GM21825 (cell line): ENCODE measurements around the gene HSF2.

Experiments used
- ATAC-seq: cut with Tn5 transposase; IDR thresholded peaks from one replicate; pipeline ENCODE4 v1.9.1; 2021; ENCODE audit warnings: mild to moderate bottlenecking, moderate library complexity; ENCODE audit not compliant: unreplicated experiment

HSF2 gene

DNA sequence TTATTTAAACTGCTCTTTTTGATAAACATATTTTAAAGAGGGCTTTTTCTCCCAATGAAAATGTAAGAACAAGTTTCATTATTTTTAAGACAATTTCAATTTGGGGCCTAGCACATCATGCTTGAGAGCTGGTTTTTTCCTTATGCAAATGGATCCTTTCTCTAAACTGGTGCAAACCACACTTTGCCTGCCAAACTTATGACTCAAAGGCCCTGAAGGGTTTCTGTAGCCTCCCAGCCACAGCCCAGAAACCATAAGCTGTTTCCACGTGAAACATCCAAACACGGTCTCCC lies 451 bp upstream of the HSF2 start:
- ATAC-seq = no peak

DNA sequence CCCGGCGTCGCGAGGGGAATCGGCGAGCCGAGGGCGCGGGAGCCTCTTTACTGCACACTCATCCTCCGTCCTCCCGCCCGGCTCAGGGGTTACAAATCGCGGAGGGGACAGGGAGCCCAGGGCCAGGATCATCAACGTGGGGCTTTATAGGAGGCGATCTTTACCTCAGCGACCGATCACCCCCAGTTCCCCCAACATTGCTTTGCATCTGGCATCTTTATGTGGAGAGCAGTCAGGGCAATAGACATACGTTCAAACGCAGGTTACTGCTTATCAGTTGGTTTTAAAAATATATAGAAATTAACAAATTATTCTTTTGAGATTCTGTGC lies 634 bp downstream of the HSF2 start:
- no peak for ATAC-seq

DNA sequence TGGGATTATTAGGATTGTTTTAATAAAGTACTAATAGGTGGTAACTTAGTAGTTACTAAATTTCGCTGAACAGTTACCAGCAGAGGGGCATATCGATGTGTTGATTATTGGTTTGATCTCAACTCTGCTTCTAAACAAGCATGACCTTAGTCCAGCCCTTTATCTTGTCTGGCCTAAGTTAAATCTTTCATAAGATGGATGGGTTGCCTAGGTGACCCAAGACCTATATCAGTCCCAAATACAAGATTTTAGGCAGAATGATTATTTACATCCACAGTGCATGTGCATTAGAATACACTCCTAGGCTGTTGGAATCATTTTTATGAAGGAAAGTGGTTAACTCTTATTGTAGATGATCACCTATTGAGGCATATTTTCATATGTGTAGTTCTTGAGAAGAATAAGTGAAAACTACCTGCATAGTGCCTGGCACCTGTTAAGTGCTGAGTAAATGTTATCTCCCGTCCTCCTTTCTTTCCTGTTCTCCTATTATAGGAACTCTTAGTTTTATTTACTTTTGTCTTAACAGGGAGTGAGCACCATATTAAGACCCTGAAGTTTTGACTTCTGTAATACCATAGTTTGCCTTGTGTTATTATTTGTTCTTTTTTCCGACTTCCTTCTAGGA lies 1.1 kb downstream of the HSF2 start:
- no peak for ATAC-seq

DNA sequence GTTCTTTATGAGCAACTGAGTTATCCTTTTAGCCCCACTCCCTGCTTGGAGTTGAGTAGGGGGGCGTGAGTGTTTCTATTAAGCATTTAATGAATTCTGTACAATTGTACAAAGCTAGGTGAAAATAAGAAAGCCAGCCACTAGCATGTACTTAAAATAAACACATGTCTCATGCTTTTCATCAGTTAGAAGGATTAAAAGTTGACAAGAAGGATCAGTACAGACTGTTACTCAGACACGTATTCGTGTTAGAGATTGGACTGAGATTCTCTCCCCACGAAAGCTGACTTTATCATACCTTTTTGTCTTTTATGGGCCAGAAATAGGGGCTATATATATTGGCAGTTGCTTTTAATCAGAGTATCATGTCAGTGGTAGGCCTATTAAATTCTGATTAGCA lies 1.7 kb downstream of the HSF2 start:
- ATAC-seq = no peak

DNA sequence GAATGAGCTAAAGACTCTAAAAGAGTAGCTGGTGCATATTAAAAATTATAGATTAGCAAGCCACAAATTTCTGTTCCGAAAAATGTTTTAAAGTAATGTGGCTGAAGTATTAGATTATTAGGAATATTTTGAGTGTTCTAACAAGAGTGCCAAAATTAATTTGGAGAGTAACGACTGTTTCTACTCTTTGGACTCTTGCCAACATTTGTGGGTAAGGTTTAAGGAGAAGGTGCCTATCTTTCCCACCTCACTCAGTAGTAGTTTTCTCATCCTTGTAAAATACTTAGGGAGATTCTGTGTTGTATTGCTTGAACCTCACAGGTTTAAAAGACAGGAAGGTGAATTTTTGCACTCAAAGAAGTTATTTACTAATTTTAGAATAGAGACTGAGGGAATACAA lies 5.0 kb downstream of the HSF2 start:
- ATAC-seq = no peak

DNA sequence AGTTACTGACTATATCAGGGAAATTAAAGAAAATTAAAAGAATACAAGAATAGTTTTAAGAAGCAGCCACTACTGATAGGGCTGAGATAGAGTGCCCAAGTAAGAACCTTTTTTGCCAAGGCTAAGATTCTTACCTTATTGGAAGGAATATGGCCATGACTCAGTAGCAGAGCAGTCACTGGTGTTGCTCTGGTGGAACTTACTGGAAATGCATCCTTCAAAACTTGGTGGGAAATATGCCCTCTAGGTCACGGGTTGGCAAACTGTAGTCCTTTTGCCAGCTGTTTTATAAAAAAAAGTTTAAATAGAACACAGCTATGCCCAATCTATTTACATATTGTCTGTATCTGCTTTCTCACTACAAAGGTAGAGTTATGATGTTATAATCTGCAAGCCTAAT lies 6.0 kb downstream of the HSF2 start:
- ATAC-seq = no peak

DNA sequence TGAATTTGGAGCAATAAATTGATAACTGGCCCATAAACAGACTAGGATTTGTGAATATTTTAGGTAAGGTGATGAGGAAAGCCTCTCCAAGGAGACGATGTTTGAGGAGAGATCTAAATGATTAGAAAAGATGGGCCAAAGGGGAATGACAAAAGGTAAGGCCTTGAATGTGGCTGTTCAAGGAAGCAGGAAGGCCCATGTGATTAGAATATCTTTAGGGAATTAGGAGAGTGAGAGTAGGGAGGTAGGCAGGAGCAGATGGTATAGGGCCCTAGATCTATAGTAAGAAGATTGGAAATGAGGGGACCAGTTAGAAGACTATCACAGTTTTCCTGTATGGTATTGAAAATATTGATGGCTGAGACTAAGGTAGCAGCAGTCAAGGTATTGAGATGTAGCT lies 6.7 kb downstream of the HSF2 start:
- ATAC-seq = no peak

DNA sequence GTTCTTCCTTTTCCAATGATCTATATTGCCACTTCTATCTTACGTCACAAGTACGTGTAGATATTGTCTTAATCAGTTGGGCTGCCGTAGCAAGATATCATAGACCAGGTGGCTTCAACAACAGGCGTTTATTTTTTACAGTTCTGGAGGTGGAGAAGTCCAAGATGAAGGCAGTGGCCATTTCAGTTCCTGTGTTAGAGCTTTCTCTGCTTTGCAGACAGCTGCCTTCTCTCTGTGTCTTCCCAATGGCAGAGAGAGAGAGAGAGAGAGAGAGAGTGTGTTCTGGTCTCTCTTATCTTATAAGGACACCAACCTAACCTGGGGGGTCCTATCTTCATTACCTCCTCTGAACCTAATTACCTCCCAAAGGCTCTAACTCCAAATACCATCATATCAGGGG lies 8.3 kb downstream of the HSF2 start:
- no peak for ATAC-seq

DNA sequence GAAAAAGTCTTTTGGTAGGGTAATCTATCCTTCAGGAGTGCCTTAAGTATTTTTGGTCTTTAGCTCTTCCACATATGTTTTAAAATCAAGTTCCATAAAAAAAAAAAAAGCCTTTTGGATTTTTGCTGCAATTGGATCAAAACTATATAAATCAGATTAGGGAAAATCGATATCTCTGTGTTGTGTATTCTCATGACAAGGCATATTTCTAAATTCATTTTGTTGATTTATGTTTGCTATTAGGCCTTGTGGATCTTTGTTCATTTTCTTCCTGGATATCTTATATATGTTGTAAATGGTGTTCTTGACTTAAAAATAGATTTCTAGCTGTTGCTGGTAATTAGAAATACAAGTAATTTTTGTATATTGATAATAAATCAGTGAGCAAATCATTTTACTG lies 8.8 kb downstream of the HSF2 start:
- no peak for ATAC-seq

DNA sequence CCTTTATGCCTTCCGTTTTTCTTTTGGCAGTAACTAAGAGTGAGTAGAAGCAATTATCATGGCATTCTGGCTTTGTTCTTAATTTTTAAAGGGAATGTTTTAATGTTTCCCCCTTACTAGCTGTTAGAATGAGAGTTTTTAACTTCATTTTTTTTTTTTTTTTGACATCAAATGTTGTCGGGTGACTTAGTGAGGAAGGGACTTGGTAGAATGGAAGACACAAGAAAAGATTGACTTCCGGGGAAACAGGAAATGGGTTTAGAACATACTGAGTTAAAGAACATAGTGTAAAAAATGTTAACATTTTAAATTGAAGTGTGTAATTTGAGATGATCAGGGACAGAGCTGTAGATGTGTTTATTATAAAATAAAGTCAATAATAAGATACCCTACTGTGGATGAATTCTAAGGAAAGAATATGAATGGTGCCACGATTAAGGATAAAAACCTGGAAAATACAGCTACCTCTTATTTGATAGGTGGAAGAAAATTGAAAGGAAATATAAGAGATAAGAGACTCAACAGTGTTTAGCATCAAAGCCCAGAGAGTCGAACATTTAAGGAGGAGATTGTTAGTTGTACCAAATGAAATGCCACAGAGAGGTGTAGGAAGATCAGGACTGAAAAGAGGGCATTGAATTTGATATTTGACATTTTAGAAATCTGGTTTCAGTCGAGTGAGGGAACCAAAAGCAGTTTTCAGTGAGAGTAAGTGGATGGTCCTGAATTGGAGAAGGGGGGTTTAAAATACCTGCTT lies 9.4 kb downstream of the HSF2 start:
- no peak for ATAC-seq

DNA sequence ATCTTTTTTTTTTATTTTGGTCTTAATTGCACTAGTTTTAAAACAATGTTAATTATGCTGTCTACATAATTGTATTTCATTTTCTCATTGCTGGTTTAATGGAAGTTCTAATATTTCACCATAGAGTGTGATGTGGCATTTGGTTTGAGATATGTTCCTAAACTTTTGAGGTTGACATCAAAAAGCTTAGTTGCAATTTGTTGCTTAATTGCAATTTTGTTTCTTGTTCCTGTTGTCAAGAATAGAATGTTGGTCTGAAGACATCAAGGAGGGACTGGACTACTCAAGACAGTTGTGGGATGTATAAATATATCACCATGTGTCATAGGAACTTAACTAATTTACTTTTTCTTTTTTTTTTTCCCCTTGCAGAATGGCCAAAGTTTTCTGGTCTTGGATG lies 12.5 kb downstream of the HSF2 start:
- ATAC-seq = no peak

DNA sequence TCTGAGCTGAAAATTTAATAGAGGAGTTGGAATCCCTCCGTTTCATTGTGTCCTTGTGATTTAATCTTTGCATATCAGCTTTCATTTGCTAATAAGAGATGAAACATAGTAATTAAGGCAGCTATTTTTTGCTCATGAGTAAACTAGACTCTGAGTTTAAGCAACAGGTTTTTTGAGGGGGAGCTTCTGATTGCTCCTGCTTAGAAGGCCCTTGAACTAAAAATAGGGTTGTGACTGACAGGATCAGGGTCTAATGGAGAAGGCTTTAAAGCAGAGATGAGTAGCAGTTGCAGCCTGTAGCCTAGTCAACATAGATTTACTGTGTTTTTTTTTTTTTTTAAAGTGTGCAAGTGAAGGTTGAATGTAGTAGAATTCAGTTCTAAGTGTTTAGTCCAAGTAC lies 17.4 kb downstream of the HSF2 start:
- no peak for ATAC-seq

DNA sequence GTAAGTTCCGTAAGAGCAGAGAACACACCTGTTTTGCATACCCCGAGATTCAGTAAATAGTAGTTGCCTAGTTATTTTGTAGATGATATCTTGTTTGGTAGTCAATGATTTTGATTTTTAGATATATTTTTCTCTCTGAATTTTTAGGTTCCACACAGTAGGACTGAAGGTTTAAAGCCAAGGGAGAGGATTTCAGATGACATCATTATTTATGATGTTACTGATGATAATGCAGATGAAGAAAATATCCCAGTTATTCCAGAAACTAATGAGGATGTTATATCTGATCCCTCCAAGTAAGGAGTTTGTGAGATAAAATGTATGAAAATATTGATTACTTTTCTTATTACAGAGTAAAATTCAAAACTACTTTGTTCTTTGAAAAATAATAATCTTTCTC lies 22.6 kb downstream of the HSF2 start:
- ATAC-seq = no peak

DNA sequence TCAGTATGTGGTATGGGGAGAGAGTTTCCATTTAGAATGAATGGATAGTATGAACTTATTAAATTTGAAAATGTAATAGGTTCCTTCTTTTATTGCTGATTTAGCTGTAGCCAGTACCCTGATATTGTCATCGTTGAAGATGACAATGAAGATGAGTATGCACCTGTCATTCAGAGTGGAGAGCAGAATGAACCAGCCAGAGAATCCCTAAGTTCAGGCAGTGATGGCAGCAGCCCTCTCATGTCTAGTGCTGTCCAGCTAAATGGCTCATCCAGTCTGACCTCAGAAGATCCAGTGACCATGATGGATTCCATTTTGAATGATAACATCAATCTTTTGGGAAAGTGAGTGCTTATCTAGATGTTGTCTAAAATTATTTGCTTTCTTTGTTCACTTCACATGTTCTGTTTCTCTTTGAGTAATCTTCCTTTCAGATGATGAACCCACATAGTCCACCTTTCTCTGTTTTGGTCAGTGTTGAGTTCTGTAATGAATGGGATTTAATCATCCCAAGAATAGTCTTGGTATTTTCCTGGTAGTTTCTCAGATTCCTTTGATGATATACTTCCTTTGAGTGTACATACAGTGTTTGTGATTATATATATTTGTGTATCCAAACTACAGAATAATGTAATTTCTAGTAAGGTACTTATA lies 23.3 kb downstream of the HSF2 start:
- peak; percentile 76 for ATAC-seq

DNA sequence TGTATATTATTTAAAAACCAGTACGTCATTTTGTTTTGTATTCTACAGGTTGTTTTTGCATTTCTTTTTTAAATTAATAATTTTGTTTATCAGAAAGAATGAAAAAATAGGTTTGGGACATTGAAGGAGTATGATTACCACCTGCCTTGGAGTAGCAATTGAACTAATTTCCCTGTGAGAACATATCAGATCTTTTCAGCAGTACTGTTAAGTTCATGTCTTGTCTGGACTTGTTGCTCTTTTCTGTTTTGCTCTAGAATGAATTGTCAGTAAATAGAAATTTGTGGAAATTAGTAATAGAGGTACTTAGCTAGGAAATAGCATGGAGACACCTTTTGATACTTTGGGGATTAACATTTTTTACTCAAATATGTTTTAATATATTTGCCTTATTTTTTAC lies 24.3 kb downstream of the HSF2 start:
- no peak for ATAC-seq

DNA sequence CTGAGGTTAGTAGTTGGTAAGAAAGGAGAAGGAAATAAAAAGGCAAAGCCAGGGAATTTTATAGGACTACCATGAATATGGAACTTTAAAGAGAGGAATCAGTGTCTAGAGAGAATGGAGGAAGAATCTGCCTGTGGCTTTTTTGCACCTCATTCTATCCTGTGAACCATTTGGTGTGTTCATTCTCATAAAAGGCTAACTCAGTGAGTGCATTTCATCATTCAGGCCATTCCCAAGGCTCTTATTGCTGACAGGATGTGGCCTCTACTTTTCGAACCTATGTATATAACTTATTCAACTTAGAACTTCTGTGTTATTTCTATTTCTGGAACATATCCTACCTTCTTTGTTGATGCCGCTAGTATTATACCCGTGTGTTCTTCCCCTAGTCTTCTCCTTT lies 27.1 kb downstream of the HSF2 start:
- ATAC-seq = no peak

DNA sequence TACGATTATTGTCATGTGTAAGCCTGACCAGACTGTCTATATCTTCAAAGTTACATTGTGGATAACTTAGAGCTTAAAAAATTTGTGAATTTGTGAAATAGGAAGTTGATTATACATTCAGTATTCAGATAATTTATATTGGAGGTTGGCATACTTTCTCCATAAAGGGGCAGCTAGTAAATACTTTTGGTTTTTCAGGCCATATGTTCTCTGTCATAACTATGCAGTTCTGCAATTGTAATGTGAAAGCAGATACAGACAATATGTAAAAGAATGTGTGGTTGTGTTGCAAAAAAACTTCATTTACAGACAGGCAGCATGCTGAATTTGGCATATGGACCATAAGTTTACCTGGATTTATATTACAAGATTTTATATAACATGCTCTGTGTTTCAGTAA lies 29.3 kb downstream of the HSF2 start:
- ATAC-seq = no peak

DNA sequence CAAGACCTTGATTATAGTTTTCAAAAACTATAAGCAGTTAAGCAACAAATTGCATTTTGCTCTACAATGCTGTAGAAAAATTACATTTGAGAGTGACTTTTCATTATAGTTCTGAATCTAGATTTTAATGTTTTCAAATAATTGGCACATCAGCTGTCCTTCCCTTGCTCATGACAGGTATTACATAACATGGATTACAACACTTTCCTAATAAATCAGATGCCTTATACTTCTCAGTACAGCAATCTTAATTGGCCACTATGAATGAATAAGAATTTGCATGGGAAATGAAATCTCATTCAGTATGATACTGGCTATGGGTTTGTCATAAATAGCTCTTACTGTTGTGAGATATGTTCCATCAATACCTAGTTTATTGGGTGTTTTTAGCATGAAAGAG lies 29.9 kb downstream of the HSF2 start:
- no peak for ATAC-seq

DNA sequence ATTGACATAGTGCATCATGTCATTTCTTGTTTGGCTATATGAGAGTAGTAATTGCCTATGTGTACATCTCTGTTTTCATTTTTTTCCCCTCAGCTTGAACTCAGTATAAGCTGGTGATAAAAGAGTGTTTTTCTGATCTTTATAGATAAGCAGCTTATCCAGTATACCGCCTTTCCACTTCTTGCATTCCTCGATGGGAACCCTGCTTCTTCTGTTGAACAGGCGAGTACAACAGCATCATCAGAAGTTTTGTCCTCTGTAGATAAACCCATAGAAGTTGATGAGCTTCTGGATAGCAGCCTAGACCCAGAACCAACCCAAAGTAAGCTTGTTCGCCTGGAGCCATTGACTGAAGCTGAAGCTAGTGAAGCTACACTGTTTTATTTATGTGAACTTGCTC lies 32.3 kb downstream of the HSF2 start:
- ATAC-seq = no peak

DNA sequence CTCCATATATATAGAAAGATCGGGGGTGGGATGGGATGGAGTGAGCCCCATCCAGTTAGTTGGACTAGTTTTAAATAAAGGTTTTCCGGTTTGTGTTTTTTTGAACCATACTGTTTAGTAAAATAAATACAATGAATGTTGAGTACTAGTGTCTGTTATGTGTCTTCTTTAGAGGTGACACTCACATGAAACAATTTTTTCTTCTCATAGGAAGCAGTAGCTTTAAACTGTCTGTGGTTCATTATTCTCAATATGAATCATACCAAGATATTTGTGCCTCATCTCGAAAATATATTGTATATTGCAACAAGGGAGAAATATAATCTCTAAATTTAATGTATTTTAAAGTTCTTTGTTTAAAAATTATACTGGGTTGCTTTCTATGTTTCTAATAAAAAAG lies 33.4 kb downstream of the HSF2 start:
- no peak for ATAC-seq

DNA sequence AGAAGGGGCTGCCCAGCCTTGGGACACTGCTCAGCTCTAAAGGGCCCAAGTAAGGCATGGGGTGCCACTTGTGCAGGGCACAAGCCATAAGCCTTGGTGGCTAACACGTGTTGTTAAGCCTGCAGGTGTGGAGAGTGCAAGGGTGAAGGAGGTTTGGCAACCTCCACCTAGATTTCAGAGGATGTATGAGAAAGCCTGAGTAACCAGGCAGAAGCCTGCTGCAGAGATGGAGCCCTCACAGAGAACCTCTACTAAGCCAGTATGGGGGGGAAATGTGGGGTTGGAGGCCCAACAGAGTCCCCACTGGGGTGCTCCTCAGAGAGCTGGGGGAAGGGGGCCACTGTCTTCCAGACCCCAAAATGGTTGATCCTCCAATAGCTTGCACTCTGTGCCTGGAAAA lies 39.5 kb downstream of the HSF2 start:
- ATAC-seq = no peak

DNA sequence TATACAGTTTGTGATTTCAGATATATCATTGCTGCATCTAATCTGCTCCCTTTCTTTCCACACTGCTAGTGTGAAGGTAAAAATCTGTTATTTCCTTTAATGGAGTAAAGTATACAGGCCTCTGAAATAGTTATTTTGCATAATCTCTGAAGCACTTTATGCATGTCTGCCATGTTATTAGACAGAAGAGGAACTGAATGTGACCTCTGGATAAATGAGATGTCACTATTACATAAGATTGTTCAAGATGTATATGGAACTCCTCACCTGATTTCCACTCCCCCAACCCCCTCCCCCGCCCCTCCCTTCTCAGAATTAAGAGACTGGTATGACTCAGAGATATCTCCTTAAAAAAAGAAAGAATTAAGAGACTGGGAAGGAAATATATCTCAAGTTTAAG lies 45.8 kb downstream of the HSF2 start:
- ATAC-seq = no peak

DNA sequence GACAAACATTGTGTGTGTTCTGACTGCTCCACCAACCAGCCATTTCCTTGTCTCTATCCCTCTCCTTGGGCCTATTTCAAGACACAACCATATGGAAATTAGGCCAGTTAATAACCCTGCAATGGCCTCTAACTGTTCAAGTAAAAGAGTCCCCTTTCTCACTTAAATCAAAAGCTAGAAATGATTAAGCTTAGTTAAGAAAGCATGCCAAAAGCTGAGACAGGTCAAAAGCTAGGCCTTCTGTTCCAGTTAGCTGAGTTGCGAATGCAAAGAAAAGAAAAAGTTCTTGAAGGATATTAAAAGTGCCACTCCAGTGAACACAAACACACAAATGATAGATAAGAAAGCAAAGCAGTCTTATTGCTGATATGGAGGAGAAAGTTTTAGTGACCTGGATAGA lies 49.6 kb downstream of the HSF2 start:
- no peak for ATAC-seq
